ENCODE results near the gene PHACTR1. TPM values are rescaled to one million over a fixed set of nuclear protein-coding genes. Genes with fewer than 3 reads are reported as not detected.

The PHACTR1 gene
- polyA plus RNA-seq, 3 donors, result 6.1 to 26.9 (median 7.6) TPM

GRCh38 chr6:12924911-12925310, 208.3 kb downstream of the PHACTR1 start:
- Histone ChIP-seq H2AFZ (ENCODE audit: insufficient read depth, low read depth, low read length, poor library complexity, severe bottlenecking) (no peak overlapping the region), H3K79me2 (ENCODE audit: insufficient read depth, low read length) (no peaks in the 10 kb centered on the region), H3K9ac (ENCODE audit: insufficient read depth, low read length, poor library complexity, severe bottlenecking) (no peak overlapping the region), H4K20me1 (ENCODE audit: insufficient read depth, low read length) (no peaks in the 10 kb centered on the region), H3K9me3 (replicated peaks in 1 of 2; ENCODE audit: control insufficient read depth in 1 of 2, insufficient read depth in 1 of 2, low read length in 2 of 2) (no peaks in the 10 kb centered on the region), H3K4me2 (replicated peaks; ENCODE audit: extremely low read depth, low read length, poor library complexity, severe bottlenecking) (no peak overlapping the region), H3K4me1 (ENCODE audit: control insufficient read depth in 1 of 2, insufficient read depth in 2 of 2, low read length in 2 of 2) (peaks cover 6% of the 10 kb centered on the region in 2 donors), H3K4me3 (replicated peaks in 1 of 3; ENCODE audit: low read depth in 2 of 3, low read length in 3 of 3) (no peak overlapping the region), H3K27me3 (ENCODE audit: control insufficient read depth in 2 of 2, insufficient read depth in 2 of 2, low read length in 2 of 2) (no peaks in the 10 kb centered on the region), H3K27ac (ENCODE audit: low read depth in 1 of 2, low read length in 2 of 2) (no peak overlapping the region), H3K36me3 (replicated peaks in 1 of 2; ENCODE audit: control insufficient read depth in 1 of 2, insufficient read depth in 2 of 2, low read length in 2 of 2) (no peaks in the 10 kb centered on the region)
- H3K27ac Mint-ChIP-seq, result no peak overlapping the region
- no peak for DNase-seq
- peaks cover 0 to 10% (median 1%) of the 10 kb centered on the region in 3 donors for H3K27me3 Mint-ChIP-seq (ENCODE audit: low read depth in 3 of 3)
- H3K4me3 Mint-ChIP-seq, result no peak overlapping the region
- intact Hi-C loops (cut with micrococcal nuclease), result no loop called here
- H3K4me1 Mint-ChIP-seq, result peaks cover 5% of the 10 kb centered on the region
- H3K9me3 Mint-ChIP-seq, result peaks cover 0 to 2% (median 0%) of the 10 kb centered on the region in 7 donors
- TF ChIP-seq, protein P1, sequence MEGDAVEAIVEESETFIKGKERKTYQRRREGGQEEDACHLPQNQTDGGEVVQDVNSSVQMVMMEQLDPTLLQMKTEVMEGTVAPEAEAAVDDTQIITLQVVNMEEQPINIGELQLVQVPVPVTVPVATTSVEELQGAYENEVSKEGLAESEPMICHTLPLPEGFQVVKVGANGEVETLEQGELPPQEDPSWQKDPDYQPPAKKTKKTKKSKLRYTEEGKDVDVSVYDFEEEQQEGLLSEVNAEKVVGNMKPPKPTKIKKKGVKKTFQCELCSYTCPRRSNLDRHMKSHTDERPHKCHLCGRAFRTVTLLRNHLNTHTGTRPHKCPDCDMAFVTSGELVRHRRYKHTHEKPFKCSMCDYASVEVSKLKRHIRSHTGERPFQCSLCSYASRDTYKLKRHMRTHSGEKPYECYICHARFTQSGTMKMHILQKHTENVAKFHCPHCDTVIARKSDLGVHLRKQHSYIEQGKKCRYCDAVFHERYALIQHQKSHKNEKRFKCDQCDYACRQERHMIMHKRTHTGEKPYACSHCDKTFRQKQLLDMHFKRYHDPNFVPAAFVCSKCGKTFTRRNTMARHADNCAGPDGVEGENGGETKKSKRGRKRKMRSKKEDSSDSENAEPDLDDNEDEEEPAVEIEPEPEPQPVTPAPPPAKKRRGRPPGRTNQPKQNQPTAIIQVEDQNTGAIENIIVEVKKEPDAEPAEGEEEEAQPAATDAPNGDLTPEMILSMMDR (IDR thresholded peaks at IDR 0.05), result no peak
- H3K36me3 Mint-ChIP-seq, result no peaks in the 10 kb centered on the region
- WGBS (ENCODE audit: insufficient coverage), result no CpG with 5 or more reads among the region's 1 CpG

DNA sequence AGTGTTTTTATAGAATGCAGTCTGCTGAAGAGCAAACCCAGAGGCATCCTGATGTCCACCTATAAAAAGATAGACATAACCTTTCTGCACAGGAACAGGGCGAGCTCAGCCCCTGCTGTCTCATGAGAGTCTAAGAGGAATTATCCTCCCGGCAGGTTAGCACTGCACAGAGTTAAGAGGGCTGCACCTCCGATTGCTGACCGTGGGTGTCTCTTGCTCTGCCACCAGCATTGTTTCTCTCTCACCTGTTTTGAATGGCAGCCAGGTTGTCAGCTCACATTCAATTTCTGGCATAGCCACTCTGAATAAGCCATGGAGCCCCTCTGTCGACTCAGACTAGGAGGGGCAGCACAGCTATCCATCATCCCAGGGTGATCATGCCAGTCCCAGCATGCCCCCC, 211.2 kb downstream of the PHACTR1 start:
- Histone ChIP-seq H3K4me3 (replicated peaks in 1 of 3; ENCODE audit: low read depth in 2 of 3, low read length in 3 of 3) (no peak overlapping the region), H3K27me3 (ENCODE audit: control insufficient read depth in 2 of 2, insufficient read depth in 2 of 2, low read length in 2 of 2) (no peaks in the 10 kb centered on the region), H4K20me1 (ENCODE audit: insufficient read depth, low read length) (no peaks in the 10 kb centered on the region), H3K9me3 (replicated peaks in 1 of 2; ENCODE audit: control insufficient read depth in 1 of 2, insufficient read depth in 1 of 2, low read length in 2 of 2) (no peaks in the 10 kb centered on the region), H3K36me3 (replicated peaks in 1 of 2; ENCODE audit: control insufficient read depth in 1 of 2, insufficient read depth in 2 of 2, low read length in 2 of 2) (no peaks in the 10 kb centered on the region), H3K27ac (ENCODE audit: low read depth in 1 of 2, low read length in 2 of 2) (no peak overlapping the region), H3K4me2 (replicated peaks; ENCODE audit: extremely low read depth, low read length, poor library complexity, severe bottlenecking) (no peak overlapping the region), H3K4me1 (ENCODE audit: control insufficient read depth in 1 of 2, insufficient read depth in 2 of 2, low read length in 2 of 2) (peaks cover 8 to 10% of the 10 kb centered on the region in 2 donors), H2AFZ (ENCODE audit: insufficient read depth, low read depth, low read length, poor library complexity, severe bottlenecking) (no peak overlapping the region), H3K79me2 (ENCODE audit: insufficient read depth, low read length) (no peaks in the 10 kb centered on the region), H3K9ac (ENCODE audit: insufficient read depth, low read length, poor library complexity, severe bottlenecking) (no peak overlapping the region)
- H3K4me1 Mint-ChIP-seq, result peaks cover 8% of the 10 kb centered on the region
- TF ChIP-seq, protein P1 (IDR thresholded peaks at IDR 0.05), result no peak
- H3K27me3 Mint-ChIP-seq (ENCODE audit: low read depth in 3 of 3), result peaks cover 0 to 10% (median 1%) of the 10 kb centered on the region in 3 donors
- peak overlapping the region in 1 of 7 donors; percentile 39 for H3K27ac Mint-ChIP-seq
- no peaks in the 10 kb centered on the region for H3K36me3 Mint-ChIP-seq
- H3K9me3 Mint-ChIP-seq, result no peaks in the 10 kb centered on the region
- intact Hi-C loops (cut with micrococcal nuclease), result no loop called here
- no peak for DNase-seq
- WGBS (ENCODE audit: insufficient coverage), result 95% methylated on average over 5 of the region's 5 CpGs
- H3K4me3 Mint-ChIP-seq, result no peak overlapping the region

Data from CD14-positive monocyte (primary cell).